Activated CD8-positive, alpha-beta memory T cell treated with anti-CD3 and anti-CD28 coated beads for 36 hours (primary cell): ENCODE data around the gene MYOM3. TPM values are rescaled to one million over a fixed set of nuclear protein-coding genes. Genes with fewer than 3 reads are reported as not detected.

Experiments used
- CTCF ChIA-PET: fragments of 350-600 bp; sonication (Branson Sonifier 250); formaldehyde crosslinking; loops from one replicate; lab custom pipeline; 2021; ENCODE audit warnings: antibody characterized with exemption; lab: Charles Lee
- POLR2A ChIA-PET: fragments of 350-600 bp; sonication (Branson Sonifier 250); formaldehyde crosslinking; loops from one replicate; lab custom pipeline; 2021; ENCODE audit warnings: antibody characterized with exemption; lab: Charles Lee
- total RNA-seq, 2 experiments: library from RNA; stranded (reverse); gene quantifications; one replicate each; pipeline ENCODE4 v1.2.3, GENCODE V29; 2021

MYOM3 gene
- total RNA-seq, 2 experiments from 2014 or later, result not detected

DNA sequence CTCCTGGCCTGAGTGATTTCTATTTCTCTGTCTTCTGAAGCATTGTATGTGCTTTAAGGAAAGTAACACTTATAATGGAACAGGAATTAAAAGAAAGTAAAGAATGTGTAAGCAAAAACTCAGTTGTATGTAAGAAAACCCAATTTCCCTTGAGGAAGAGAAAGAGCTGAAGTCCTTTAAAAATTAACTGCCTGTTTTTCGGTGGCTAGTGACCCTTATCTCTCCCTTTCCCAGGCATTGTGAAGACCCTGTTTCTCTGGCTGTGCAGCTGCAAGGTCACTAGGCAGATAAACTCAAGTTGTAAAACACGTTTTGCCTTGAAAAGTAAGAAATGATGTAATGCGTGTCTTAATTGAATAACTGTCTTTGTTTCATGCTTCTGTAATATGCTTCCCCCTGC, 8.5 kb downstream of the MYOM3 start:
- POLR2A ChIA-PET, result no interaction called here
- CTCF ChIA-PET, result interaction anchor here (0.6 to 1.5 kb wide), 2 partner anchors 32 to 666 kb away, joined by 4 to 5 read pairs; no protein-coding TSS in a partner anchor

GRCh38 chr1:24102961-24103360, 9.0 kb downstream of the MYOM3 start:
- ChIA-PET CTCF (interaction anchor here (1.5 kb wide), 1 partner anchor 32 kb away, joined by 4 read pairs; no protein-coding TSS in a partner anchor), POLR2A (no interaction called here)

DNA sequence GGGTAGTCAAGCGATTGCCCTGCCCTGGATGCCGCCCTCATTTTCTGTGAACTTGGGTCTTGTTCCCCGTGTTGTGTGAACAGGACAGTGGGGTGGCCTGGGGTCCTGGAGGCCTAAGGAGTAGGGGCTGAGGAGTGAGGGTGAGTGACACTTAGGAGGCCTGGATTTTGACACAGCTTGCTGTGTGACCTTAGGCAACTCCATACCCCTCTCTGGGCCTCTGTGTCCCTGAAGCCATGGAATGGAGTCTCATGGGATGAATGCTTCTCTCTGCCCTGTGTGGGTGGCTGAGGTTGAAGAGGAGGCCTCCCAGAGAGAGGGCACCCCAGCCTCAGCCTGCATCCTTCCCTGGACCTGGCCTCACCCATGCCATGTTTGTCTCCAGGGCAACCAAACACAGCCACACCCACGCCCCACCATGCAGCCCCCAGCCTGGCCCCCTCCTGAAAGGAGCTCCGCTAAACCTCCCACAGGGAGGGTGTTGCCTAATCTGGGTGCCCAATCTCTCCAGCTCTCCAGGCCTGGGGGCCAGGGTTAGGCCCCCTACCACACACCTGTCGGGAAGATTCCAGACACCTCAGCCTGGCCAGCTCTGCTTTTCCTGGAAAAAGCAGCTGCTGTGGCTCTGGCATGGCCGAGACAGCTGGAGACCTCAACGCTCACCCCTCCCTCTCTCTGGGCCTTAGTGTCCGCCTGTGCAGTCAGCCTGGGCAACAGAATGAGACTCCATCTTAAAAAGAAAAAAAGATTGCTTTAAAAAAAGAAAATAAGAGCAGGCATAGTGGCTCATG, 9.9 kb downstream of the MYOM3 start:
- ChIA-PET POLR2A (no interaction called here), CTCF (no interaction called here)

DNA sequence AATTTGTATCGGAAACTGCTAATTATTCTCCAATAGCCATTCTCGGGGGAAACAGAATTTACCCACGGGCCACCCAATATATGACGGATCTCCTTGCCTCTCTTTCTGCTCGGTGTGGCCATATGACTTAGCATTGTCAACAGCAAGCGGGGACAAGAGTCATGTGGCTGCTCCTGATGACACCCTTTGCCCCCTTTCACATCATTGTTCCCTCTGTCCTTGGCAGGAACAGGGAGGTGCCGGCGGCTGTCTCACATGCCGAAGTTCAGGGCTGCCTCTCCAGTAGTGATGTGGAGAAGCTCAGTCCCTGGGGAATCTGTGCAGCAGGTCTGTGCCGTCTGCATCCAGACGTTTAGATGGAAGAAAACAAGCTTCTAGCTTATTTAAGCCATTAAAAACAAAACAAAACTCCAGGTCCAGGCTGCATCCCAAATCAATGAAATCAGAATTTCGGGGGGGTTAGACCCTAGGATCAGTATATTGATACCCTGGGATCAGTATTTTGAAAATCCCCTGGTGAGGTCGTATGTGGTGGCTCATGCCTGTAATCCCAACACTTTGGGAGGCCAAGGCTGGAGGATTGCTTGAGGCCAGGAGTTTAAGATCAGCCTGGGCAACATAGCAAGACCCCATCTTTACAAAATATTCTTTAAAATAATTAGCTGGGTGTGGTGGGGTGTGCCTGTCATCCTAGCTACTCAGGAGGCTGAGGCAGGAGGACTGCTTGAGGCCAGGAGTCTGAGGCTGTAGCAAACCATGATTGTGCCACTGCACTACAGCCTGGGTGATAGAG, 10.8 kb downstream of the MYOM3 start:
- POLR2A ChIA-PET, result no interaction called here

GRCh38 chr1:24098943-24099638, 12.8 kb downstream of the MYOM3 start:
- ChIA-PET POLR2A (no interaction called here), CTCF (no interaction called here)

More for the DNA sequence above, 10.8 kb downstream of the MYOM3 start:
- CTCF ChIA-PET, result no interaction called here

DNA sequence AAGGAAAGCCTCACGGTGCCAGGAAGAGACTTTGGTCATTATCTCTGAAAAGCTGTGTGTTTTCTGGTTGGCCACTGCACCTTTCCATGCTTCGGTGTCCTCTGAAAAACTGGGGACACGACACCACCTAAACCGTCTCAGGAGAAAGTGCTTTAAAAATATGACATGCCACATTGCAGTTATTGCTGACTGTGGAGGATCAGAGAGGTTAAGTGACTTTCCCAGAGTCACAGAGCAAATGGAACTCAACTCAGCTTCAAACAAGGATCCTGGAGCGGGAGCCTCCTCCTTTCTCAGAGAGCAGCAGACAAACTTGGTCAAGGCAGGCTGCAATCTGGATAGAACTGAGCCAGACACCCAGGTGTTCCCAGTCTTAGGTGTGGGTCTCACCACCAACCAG, 13.8 kb downstream of the MYOM3 start:
- ChIA-PET CTCF (no interaction called here), POLR2A (no interaction called here)

DNA sequence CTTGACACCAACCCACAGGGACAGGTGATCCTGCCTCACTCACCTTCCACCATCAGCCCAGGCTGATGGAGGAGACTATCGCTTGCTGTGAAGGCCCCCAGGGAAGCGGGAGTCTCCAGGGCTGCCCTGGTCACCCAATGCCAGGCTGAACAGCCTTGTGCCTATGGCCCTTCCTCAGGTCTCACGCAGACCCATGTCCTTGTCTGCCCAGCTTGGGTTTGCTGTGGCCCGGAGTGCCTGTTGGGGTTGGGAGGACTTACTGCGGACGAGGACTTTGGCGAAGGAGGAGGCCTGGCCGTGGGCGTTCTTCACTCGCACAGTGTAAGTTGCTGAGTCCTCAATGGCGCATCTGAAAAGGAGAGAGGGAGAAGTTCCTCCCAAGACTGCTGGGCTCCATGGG, 14.3 kb downstream of the MYOM3 start:
- ChIA-PET POLR2A (no interaction called here), CTCF (no interaction called here)

DNA sequence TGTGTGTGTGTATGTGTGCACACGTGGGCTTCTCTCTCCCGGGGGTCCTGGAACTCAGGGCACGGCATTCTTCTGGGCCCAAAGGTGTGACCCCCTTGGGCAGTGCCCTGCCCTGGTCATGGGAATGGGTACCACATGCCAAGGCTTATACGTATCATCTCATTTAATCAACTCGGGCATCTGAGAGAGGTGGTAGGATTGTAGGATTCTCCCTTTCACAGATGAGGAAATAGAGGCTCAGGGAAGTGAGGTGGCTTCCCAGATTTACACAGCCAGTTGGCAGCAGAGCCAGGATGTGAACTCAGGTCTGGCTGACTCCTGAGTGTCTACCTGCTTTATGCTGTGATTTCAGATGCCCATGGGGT, 15.2 kb downstream of the MYOM3 start:
- CTCF ChIA-PET, result no interaction called here
- POLR2A ChIA-PET, result no interaction called here

GRCh38 chr1:24096009-24096738, 15.8 kb downstream of the MYOM3 start:
- ChIA-PET POLR2A (no interaction called here), CTCF (no interaction called here)

GRCh38 chr1:24095140-24095859, 16.6 kb downstream of the MYOM3 start:
- POLR2A ChIA-PET, result no interaction called here
- CTCF ChIA-PET, result interaction anchor here (0.5 kb wide), 1 partner anchor 486 kb away, joined by 3 read pairs; no protein-coding TSS in a partner anchor

- POLR2A ChIA-PET, result no interaction called here
Measured at GRCh38 chr1:24094554-24094953, 17.4 kb downstream of the MYOM3 start.

DNA sequence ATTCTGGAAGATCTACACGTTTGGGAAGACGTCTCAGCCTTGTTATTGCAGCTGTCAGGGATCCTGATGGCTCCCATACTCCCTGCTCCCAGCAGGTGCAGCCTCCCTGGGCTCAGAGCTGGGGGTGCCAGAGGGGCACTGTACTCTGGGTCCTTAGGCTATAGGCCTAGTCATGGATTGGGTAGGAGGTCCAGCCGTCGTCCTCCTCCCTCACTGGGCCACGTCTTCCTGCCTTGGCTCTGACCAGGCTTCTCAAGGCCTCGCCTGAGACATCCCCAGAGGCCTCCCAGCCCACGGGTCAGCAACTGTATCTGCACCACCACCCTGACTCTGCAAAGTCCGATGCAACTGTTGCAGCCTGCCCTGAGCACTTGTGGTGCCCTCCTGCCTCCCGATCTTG, 18.2 kb downstream of the MYOM3 start:
- CTCF ChIA-PET, result no interaction called here
- POLR2A ChIA-PET, result no interaction called here

More at GRCh38 chr1:24094554-24094953, 17.4 kb downstream of the MYOM3 start:
- CTCF ChIA-PET, result interaction anchor here (0.5 kb wide), 1 partner anchor 487 kb away, joined by 3 read pairs; no protein-coding TSS in a partner anchor

- ChIA-PET POLR2A (no interaction called here), CTCF (interaction anchor here (0.6 kb wide), 1 partner anchor 150 kb away, joined by 4 read pairs; no protein-coding TSS in a partner anchor)
Measured at GRCh38 chr1:24092979-24093378, 19.0 kb downstream of the MYOM3 start.

GRCh38 chr1:24091971-24092482, 19.9 kb downstream of the MYOM3 start:
- POLR2A ChIA-PET, result no interaction called here
- CTCF ChIA-PET, result interaction anchor here (1.0 kb wide), 1 partner anchor 12 kb away, joined by 3 read pairs; no protein-coding TSS in a partner anchor

DNA sequence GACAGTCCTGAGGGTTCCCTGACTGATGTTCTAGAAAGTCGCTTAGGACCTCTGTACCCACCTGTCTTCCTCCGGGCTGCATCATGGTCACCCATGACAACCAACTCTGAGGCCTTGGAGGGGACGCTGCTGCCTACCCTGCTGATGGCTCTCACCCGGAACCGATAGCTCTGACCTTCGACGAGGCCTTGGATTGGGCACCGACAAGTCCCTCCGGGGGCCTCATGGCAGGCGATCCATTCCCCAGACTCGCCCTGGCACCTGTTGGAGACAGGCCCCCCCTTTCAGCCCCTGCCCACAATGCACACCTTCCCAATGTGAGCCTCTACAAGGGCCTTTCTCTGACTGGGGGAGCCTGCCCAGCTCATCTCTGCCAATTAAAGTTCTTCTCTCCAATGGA, 21.2 kb downstream of the MYOM3 start:
- ChIA-PET CTCF (interaction anchor here (1.0 kb wide), 1 partner anchor 10 kb away, joined by 3 read pairs; no protein-coding TSS in a partner anchor), POLR2A (no interaction called here)

DNA sequence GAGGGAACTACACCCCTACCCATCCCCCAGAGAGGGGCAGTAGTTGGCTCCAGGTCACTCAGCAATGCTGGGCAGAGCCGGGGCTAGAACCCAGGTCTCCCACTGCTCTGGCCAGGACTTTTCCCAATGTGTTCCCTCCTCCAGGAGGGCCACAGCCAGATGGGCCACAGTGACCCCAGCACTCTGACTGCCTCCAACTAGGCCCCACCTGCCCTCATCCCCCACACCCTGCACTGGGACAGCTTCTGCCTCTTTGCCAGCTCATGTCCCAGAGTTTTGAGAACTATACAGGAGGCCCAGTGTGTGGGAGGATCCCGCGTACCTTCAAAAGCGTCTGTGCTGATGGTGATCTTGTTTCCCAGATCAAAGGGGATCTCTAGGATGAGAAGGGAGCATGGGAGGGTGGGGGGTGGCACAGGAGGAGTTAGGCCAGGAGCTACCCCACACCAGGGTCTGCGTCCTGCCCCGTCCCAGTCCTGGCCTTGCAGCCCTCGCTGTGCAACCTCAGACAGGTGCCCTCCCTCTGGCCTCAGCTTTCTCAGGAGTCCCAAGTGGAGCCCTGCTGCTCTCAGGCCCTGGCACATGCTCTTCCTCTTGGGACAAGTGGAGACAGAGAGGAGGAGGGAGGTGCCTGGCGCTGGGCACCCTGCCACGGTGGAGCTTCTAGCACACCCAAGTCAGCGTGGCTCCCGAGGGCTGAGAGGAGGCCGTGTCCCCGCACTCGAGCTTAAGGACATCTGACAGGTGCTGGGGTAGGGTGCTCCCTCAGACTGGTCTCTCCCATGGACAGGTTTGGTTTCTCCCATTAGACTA, 22.0 kb downstream of the MYOM3 start:
- CTCF ChIA-PET, result no interaction called here
- POLR2A ChIA-PET, result no interaction called here

GRCh38 chr1:24089027-24089742, 22.8 kb downstream of the MYOM3 start:
- CTCF ChIA-PET, result no interaction called here
- POLR2A ChIA-PET, result no interaction called here
